Neutrophil (primary cell): ENCODE measurements around the gene TSTD2.

ENCODE experiments used
- H3K27ac ChIP-seq: fragments of 200-600 bp; sonication (generic); 2 replicates; pipeline ENCODE4 v1.5.1; 2016; ENCODE audit warnings: mild to moderate bottlenecking, moderate library complexity
- H3K27me3 ChIP-seq: fragments of 200-600 bp; sonication (generic); 2 replicates; pipeline ENCODE4 v1.6.0; 2016; ENCODE audit warnings: mild to moderate bottlenecking
- H3K36me3 ChIP-seq: fragments of 200-600 bp; sonication (generic); 2 replicates; pipeline ENCODE4 v1.5.1; 2017
- H3K4me1 ChIP-seq, 2 experiments: fragments of 200-600 bp in 1 of 2; sonication (generic) in 1 of 2; 1 replicate in 1 of 2; 2 replicates in 1 of 2; pipeline versions ENCODE4 v1.5.1 to v1.6.1; 2013 to 2016; ENCODE audit warnings: low read depth in 1 of 2, low read length in 1 of 2, mild to moderate bottlenecking in 1 of 2, moderate library complexity in 1 of 2; ENCODE audit not compliant: control insufficient read depth in 1 of 2, insufficient read depth in 1 of 2
- H3K4me3 ChIP-seq, 2 experiments: fragments of 200-600 bp in 1 of 2; sonication (generic) in 1 of 2; 1 replicate in 1 of 2; 2 replicates in 1 of 2; pipeline ENCODE4 v1.5.1; 2013 to 2016; ENCODE audit warnings: low read depth in 1 of 2, low read length in 1 of 2, mild to moderate bottlenecking in 1 of 2, moderate library complexity in 1 of 2
- H3K9me3 ChIP-seq: fragments of 200-600 bp; sonication (generic); 2 replicates; pipeline ENCODE4 v1.5.1; 2016
- CTCF ChIP-seq: fragments of 200-600 bp; sonication (generic); IDR thresholded peaks from 2 replicates; pipeline ENCODE4 v1.5.1; 2016; ENCODE audit warnings: antibody characterized with exemption

The TSTD2 gene

GRCh38 chr9:97660340-97660739, 27.2 kb upstream of the TSTD2 start:
- no peaks in the 10 kb centered on the region for H3K27me3 ChIP-seq
- H3K4me3 ChIP-seq = no peak overlapping the region
- no peak for TF ChIP-seq CTCF
- H3K36me3 ChIP-seq = peaks cover 76% of the 10 kb centered on the region
- no peaks in the 10 kb centered on the region for H3K9me3 ChIP-seq
- peak overlapping the region; percentile 55 for H3K27ac ChIP-seq
- H3K4me1 ChIP-seq = no peaks in the 10 kb centered on the region

GRCh38 chr9:97659771-97660170, 26.6 kb upstream of the TSTD2 start:
- Histone ChIP-seq H3K36me3 (peaks cover 75% of the 10 kb centered on the region), H3K27me3 (no peaks in the 10 kb centered on the region), H3K27ac (no peak overlapping the region), H3K4me3 (no peak overlapping the region), H3K9me3 (no peaks in the 10 kb centered on the region), H3K4me1 (no peaks in the 10 kb centered on the region)
- no peak for TF ChIP-seq CTCF

GRCh38 chr9:97658707-97659106, 25.5 kb upstream of the TSTD2 start:
- no peak for TF ChIP-seq CTCF
- Histone ChIP-seq H3K27ac (no peak overlapping the region), H3K36me3 (peaks cover 75% of the 10 kb centered on the region)

GRCh38 chr9:97651646-97652045, 18.5 kb upstream of the TSTD2 start:
- Histone ChIP-seq H3K36me3 (peaks cover 94% of the 10 kb centered on the region), H3K9me3 (no peaks in the 10 kb centered on the region), H3K4me3 (no peak overlapping the region), H3K27me3 (no peaks in the 10 kb centered on the region), H3K4me1 (no peaks in the 10 kb centered on the region), H3K27ac (no peak overlapping the region)
- TF ChIP-seq CTCF = no peak

More at GRCh38 chr9:97658707-97659106, 25.5 kb upstream of the TSTD2 start:
- Histone ChIP-seq H3K4me3 (no peak overlapping the region), H3K4me1 (no peaks in the 10 kb centered on the region), H3K9me3 (no peaks in the 10 kb centered on the region), H3K27me3 (no peaks in the 10 kb centered on the region)

- Histone ChIP-seq H3K27ac (no peak overlapping the region), H3K4me3 (no peak overlapping the region), H3K36me3 (peaks cover 81% of the 10 kb centered on the region), H3K27me3 (no peaks in the 10 kb centered on the region), H3K9me3 (no peaks in the 10 kb centered on the region), H3K4me1 (no peaks in the 10 kb centered on the region)
- no peak for TF ChIP-seq CTCF
Observed at GRCh38 chr9:97647996-97648395, 14.8 kb upstream of the TSTD2 start.

GRCh38 chr9:97645720-97646119, 12.6 kb upstream of the TSTD2 start:
- Histone ChIP-seq H3K27ac (no peak overlapping the region), H3K4me1 (no peaks in the 10 kb centered on the region), H3K27me3 (no peaks in the 10 kb centered on the region), H3K36me3 (peaks cover 73% of the 10 kb centered on the region), H3K4me3 (no peak overlapping the region), H3K9me3 (no peaks in the 10 kb centered on the region)
- TF ChIP-seq CTCF = no peak
